H1 (cell line): Measurements from ENCODE around the gene FLOT1. TPM values are rescaled to one million over a fixed set of nuclear protein-coding genes. Genes with fewer than 3 reads are reported as not detected.

Experiments used
- CTCF ChIA-PET: fragments of 300-600 bp; sonication (Branson Sonifier 250); formaldehyde crosslinking; loops from one replicate; lab custom pipeline; 2021; ENCODE audit not compliant: partially characterized antibody; lab: Charles Lee
- POLR2A ChIA-PET: fragments of 300-600 bp; sonication (Branson Sonifier 250); formaldehyde crosslinking; loops from one replicate; lab custom pipeline; 2021; ENCODE audit warnings: inconsistent platforms; ENCODE audit not compliant: partially characterized antibody; lab: Charles Lee
- DNase-seq, 2 experiments: peaks; one replicate each; pipeline versions ENCODE4 v3.0.0 to v3.0.0-alpha.2; 2010 to 2022; ENCODE audit warnings: low spot score in 2 of 2, low read depth in 1 of 2, mixed read lengths in 1 of 2
- FAIRE-seq: peaks from 2 replicates; lab custom pipeline; 2011; peaks lifted over from hg19 to GRCh38; lab: Jason Lieb, UNC
- H2AFZ ChIP-seq: 2 replicates; pipeline ENCODE4 v1.8.1; 2012; ENCODE audit warnings: low read length, inconsistent platforms
- H2AK5ac ChIP-seq: 2 replicates; pipeline ENCODE4 v1.6.1; 2013; ENCODE audit warnings: low read depth, low read length
- H2BK120ac ChIP-seq: replicated peaks from 2 replicates; pipeline ENCODE3; 2013; ENCODE audit warnings: low read depth, low read length, inconsistent platforms
- H2BK12ac ChIP-seq: 2 replicates; pipeline ENCODE4 v1.6.1; 2013; ENCODE audit warnings: low read depth, low read length
- H2BK15ac ChIP-seq: 2 replicates; pipeline ENCODE4 v1.6.1; 2013; ENCODE audit warnings: low read length
- H2BK20ac ChIP-seq: 2 replicates; pipeline ENCODE4 v1.6.1; 2013; ENCODE audit warnings: low read length
- H2BK5ac ChIP-seq: 2 replicates; pipeline ENCODE4 v1.6.1; 2013; ENCODE audit warnings: low read depth, low read length
- H3K14ac ChIP-seq: 2 replicates; pipeline ENCODE4 v1.6.1; 2013; ENCODE audit warnings: inconsistent platforms; ENCODE audit not compliant: insufficient read length
- H3K18ac ChIP-seq: 2 replicates; pipeline ENCODE4 v1.6.1; 2013; ENCODE audit warnings: low read length; ENCODE audit errors: extremely low read depth
- H3K23ac ChIP-seq: 2 replicates; pipeline ENCODE4 v1.6.1; 2013; ENCODE audit warnings: inconsistent platforms; ENCODE audit not compliant: insufficient read length
- H3K23me2 ChIP-seq: 2 replicates; pipeline ENCODE4 v1.6.1; 2013; ENCODE audit warnings: low read depth, low read length
- H3K27ac ChIP-seq: 2 replicates; pipeline ENCODE4 v1.6.1; 2011; ENCODE audit warnings: low read depth, low read length, inconsistent platforms
- H3K27me3 ChIP-seq, 4 experiments: replicated peaks in 1 of 4; 1 replicate in 1 of 4; 2 replicates in 3 of 4; pipeline versions ENCODE4 v1.6.1 to v1.8.1; 2011 to 2013; ENCODE audit warnings: low read length in 3 of 4, mild to moderate bottlenecking in 3 of 4, inconsistent platforms in 2 of 4, mixed read lengths in 2 of 4, moderate library complexity in 1 of 4; ENCODE audit not compliant: control insufficient read depth in 3 of 4, insufficient read depth in 3 of 4; ENCODE audit errors: extremely low read depth in 1 of 4
- H3K36me3 ChIP-seq, 4 experiments: 2 replicates each; pipeline versions ENCODE4 v1.6.1 to v1.8.1; 2011 to 2013; ENCODE audit warnings: mild to moderate bottlenecking in 4 of 4, low read length in 3 of 4, moderate library complexity in 2 of 4, control low read depth in 1 of 4, inconsistent platforms in 1 of 4; ENCODE audit not compliant: insufficient read depth in 4 of 4, control insufficient read depth in 2 of 4
- H3K4ac ChIP-seq: replicated peaks from 2 replicates; pipeline ENCODE3; 2013; ENCODE audit warnings: low read length, low read depth, mixed read lengths, inconsistent platforms; ENCODE audit not compliant: insufficient read length
- H3K4me1 ChIP-seq, 4 experiments: replicated peaks in 1 of 4; 1 replicate in 1 of 4; 2 replicates in 3 of 4; pipeline versions ENCODE4 v1.6.1 to v1.8.1; 2011 to 2013; ENCODE audit warnings: low read length in 3 of 4, inconsistent platforms in 2 of 4, mixed read lengths in 1 of 4; ENCODE audit not compliant: insufficient read depth in 4 of 4, control insufficient read depth in 3 of 4
- H3K4me2 ChIP-seq, 2 experiments: 2 replicates each; pipeline versions ENCODE4 v1.6.1 to v1.8.1; 2011 to 2013; ENCODE audit warnings: low read depth in 2 of 2, low read length in 2 of 2, control low read depth in 1 of 2, inconsistent platforms in 1 of 2, mild to moderate bottlenecking in 1 of 2; ENCODE audit not compliant: insufficient read depth in 1 of 2
- H3K4me3 ChIP-seq, 4 experiments: fragments of 200-600, 300-600 bp in 1 of 4; sonication (generic), shearing (Covaris generic), sonication (Bioruptor Twin) in 1 of 4; 2 replicates each; pipeline versions ENCODE4 v1.5.1 to v1.8.1; 2011 to 2016; ENCODE audit warnings: low read length in 4 of 4, low read depth in 3 of 4, control low read depth in 2 of 4, inconsistent platforms in 2 of 4, mild to moderate bottlenecking in 2 of 4, mixed read lengths in 1 of 4, moderate library complexity in 1 of 4; ENCODE audit not compliant: insufficient read depth in 2 of 4; ENCODE audit errors: extremely low read depth in 1 of 4
- H3K56ac ChIP-seq: replicated peaks from 2 replicates; pipeline ENCODE3; 2013; ENCODE audit warnings: low read depth, mild to moderate bottlenecking, mixed read lengths, low read length, inconsistent platforms; ENCODE audit not compliant: insufficient read length
- H3K79me1 ChIP-seq: 2 replicates; pipeline ENCODE4 v1.6.1; 2013; ENCODE audit warnings: low read depth, low read length, control low read depth
- H3K79me2 ChIP-seq, 2 experiments: 2 replicates each; pipeline versions ENCODE4 v1.6.1 to v1.8.1; 2012 to 2013; ENCODE audit warnings: low read length in 2 of 2, mild to moderate bottlenecking in 2 of 2, inconsistent platforms in 1 of 2; ENCODE audit not compliant: insufficient read depth in 2 of 2, control insufficient read depth in 1 of 2
- H3K9ac ChIP-seq, 4 experiments: replicated peaks in 1 of 4; 1 replicate in 1 of 4; 2 replicates in 3 of 4; pipeline versions ENCODE4 v1.6.1 to v1.8.1; 2011 to 2013; ENCODE audit warnings: low read depth in 3 of 4, low read length in 3 of 4, control low read depth in 2 of 4, mild to moderate bottlenecking in 2 of 4, moderate library complexity in 2 of 4, inconsistent platforms in 1 of 4; ENCODE audit errors: extremely low read depth in 1 of 4
- H3K9me3 ChIP-seq, 2 experiments: 2 replicates each; pipeline versions ENCODE4 v1.6.1 to v1.8.1; 2012 to 2013; ENCODE audit warnings: mild to moderate bottlenecking in 2 of 2, moderate library complexity in 2 of 2, control low read depth in 1 of 2, inconsistent platforms in 1 of 2, low read depth in 1 of 2, low read length in 1 of 2, mixed read lengths in 1 of 2; ENCODE audit not compliant: insufficient read depth in 2 of 2
- H4K20me1 ChIP-seq, 2 experiments: replicated peaks in 1 of 2; 2 replicates each; pipeline versions ENCODE3 to v1.8.1; 2011 to 2013; ENCODE audit warnings: inconsistent platforms in 2 of 2, low read length in 2 of 2, mild to moderate bottlenecking in 1 of 2; ENCODE audit not compliant: insufficient read depth in 2 of 2, control insufficient read depth in 1 of 2
- H4K5ac ChIP-seq: 2 replicates; pipeline ENCODE4 v1.6.1; 2013; ENCODE audit warnings: low read length, low read depth, mixed read lengths, inconsistent platforms; ENCODE audit not compliant: insufficient read length
- H4K8ac ChIP-seq: 2 replicates; pipeline ENCODE4 v1.8.0; 2013; ENCODE audit warnings: mild to moderate bottlenecking, moderate library complexity, low read length, inconsistent platforms; ENCODE audit not compliant: insufficient read depth; ENCODE audit errors: extremely low read depth
- H4K91ac ChIP-seq: replicated peaks from 2 replicates; pipeline ENCODE3; 2013; ENCODE audit warnings: low read length, mixed read lengths, inconsistent platforms; ENCODE audit not compliant: insufficient read length
- ATF2 ChIP-seq: IDR thresholded peaks from 2 replicates; pipeline ENCODE4 v1.6.1; 2012; ENCODE audit warnings: low read length, inconsistent platforms
- POLR2A ChIP-seq, 2 experiments: IDR thresholded peaks; 1 replicate in 1 of 2; 2 replicates in 1 of 2; pipeline ENCODE4 v1.6.1; 2011; ENCODE audit warnings: low read depth in 2 of 2, low read length in 2 of 2, mild to moderate bottlenecking in 2 of 2; ENCODE audit errors: control extremely low read depth in 1 of 2
- WGBS, 2 experiments: shearing (Covaris generic) in 1 of 2; methylation state at CpG; one replicate each; pipeline versions ENCODE4 v1.1.6 to v1.1.7; 2013 to 2015; ENCODE audit warnings: low lambda C conversion rate in 2 of 2, mixed read lengths in 2 of 2, inconsistent platforms in 1 of 2, low coverage in 1 of 2, missing lambda C conversion rate in 1 of 2; ENCODE audit not compliant: insufficient replicate concordance in 2 of 2, insufficient coverage in 1 of 2, insufficient read length in 1 of 2; ENCODE audit errors: extremely low coverage in 1 of 2, missing lambda C conversion rate in 1 of 2; 5-methylcytosine and 5-hydroxymethylcytosine counted together
- polyA plus RNA-seq, 7 experiments: library from polyadenylated mRNA; depleted of rRNA in 3 of 7; stranded (reverse) in 5 of 7; unstranded in 2 of 7; fragments of >200 nt in 5 of 7; fragments of 200-250 nt in 2 of 7; gene quantifications; 1 replicate in 5 of 7; 2 replicates in 1 of 7; 4 replicates in 1 of 7; pipeline versions ENCODE4 v1.2.1 to v1.2.3, GENCODE V29; 2011 to 2013; ENCODE audit warnings: missing spikeins in 2 of 7, mixed read lengths in 2 of 7
- total RNA-seq: library from RNA; stranded (reverse); fragmentation: NEBNext Ultra II Directional; extraction: Animal tissue kit (Norgen Biotek cat#: 25700); gene quantifications from 2 replicates; pipeline ENCODE4 v1.2.1, GENCODE V29; 2021

The FLOT1 gene
- total and polyA plus RNA-seq, 2 of the 8 experiments (the other 6 are each of a cell fraction or from before 2014, with no cell fraction given) = 87.5 to 88.1 TPM

- Histone ChIP-seq H3K36me3 (peaks cover 13 to 36% (median 25%) of the 10 kb centered on the region in 4 experiments), H3K4me2 (peak overlapping the region; percentile 91 to 94), H3K56ac (peak overlapping the region; percentile 65), H2BK15ac (peak overlapping the region; percentile 53; the same call in 1 of the 2 replicates), H3K4me3 (peak overlapping the region; percentile 76 to 95 (median 88)), H4K91ac (peak overlapping the region; percentile 32), H3K23me2 (peaks cover 18% of the 10 kb centered on the region; the same call in 1 of the 2 replicates), H3K9me3 (no peaks in the 10 kb centered on the region), H2BK20ac (no peak overlapping the region), H2AFZ (no peak overlapping the region), H2BK5ac (peak overlapping the region; percentile 72), H2BK12ac (peak overlapping the region; percentile 40; the same call in 1 of the 2 replicates), H3K18ac (peak overlapping the region; percentile 39), H3K14ac (no peak overlapping the region), H3K9ac (peak overlapping the region; percentile 64 to 77 (median 66)), H3K27ac (peak overlapping the region; percentile 54; the same call in 1 of the 2 replicates), H3K79me1 (peaks cover 9% of the 10 kb centered on the region), H4K5ac (peak overlapping the region; percentile 3), H3K79me2 (peaks cover 0 to 11% of the 10 kb centered on the region in 2 experiments; a peak in 3 of 4 replicates), H4K20me1 (peaks cover 3% of the 10 kb centered on the region in 2 experiments), H4K8ac (no peak overlapping the region; the same call in 1 of the 2 replicates), H2BK120ac (no peak overlapping the region), H2AK5ac (no peak overlapping the region), H3K27me3 (no peaks in the 10 kb centered on the region; a peak in 1 of 7 replicates), H3K4me1 (peaks cover 3 to 18% (median 7%) of the 10 kb centered on the region in 4 experiments; a peak in 6 of 7 replicates), H3K4ac (peak overlapping the region; percentile 2), H3K23ac (no peak overlapping the region)
- TF ChIP-seq POLR2A (IDR thresholded peaks at IDR 0.05; ENCODE audit: control extremely low read depth in 1 of 2, low read depth in 2 of 2, low read length in 2 of 2) = peak in 1 of 2 experiments; percentile 66; a peak in 1 of 3 replicates
- TF ChIP-seq ATF2 = no peak
- ChIA-PET CTCF (interaction anchor here (0.6 to 4.8 kb wide), 7 partner anchors 11 to 118 kb away, joined by 3 to 26 read pairs (median 4); no protein-coding TSS in a partner anchor), POLR2A (interaction anchor here (0.6 to 17.3 kb wide), 15 partner anchors 11 to 148 kb away, joined by 3 to 337 read pairs (median 4); partner anchors contain the start of genes DDR1, MDC1, NRM and TUBB)
- WGBS, 2 experiments = 30% methylated on average over 11 of the region's 13 CpGs; no CpG with 5 or more reads in 1 of the 2 experiments
- DNase-seq = no peak
- no peak for FAIRE-seq
Observed at GRCh38 chr6:30741789-30742315, 635 bp downstream of the FLOT1 start.
